Vagina (tissue), 2 donors: ENCODE measurements around the gene LRP2. TPM values are rescaled to one million over a fixed set of nuclear protein-coding genes. Genes with fewer than 3 reads are reported as not detected.

Experiments used
- DNase-seq, 2 donors: peaks; one replicate each; pipeline ENCODE4 v3.0.0-alpha.2; 2017; ENCODE audit errors: extremely low spot score in 2 of 2
- H3K27ac ChIP-seq: fragments of 200-600 bp; sonication (generic); one replicate; pipeline ENCODE4 v1.5.1; 2019
- H3K27me3 ChIP-seq: fragments of 200-600 bp; sonication (generic); one replicate; pipeline ENCODE4 v1.5.1; 2019
- H3K36me3 ChIP-seq, 2 donors: fragments of 200-600 bp; sonication (generic); one replicate each; pipeline ENCODE4 v1.5.1; 2017 to 2019
- H3K4me1 ChIP-seq: fragments of 200-600 bp; sonication (generic); one replicate; pipeline ENCODE4 v1.5.1; 2019
- H3K4me3 ChIP-seq, 2 donors: fragments of 200-600 bp; sonication (generic); 1 replicate in 1 of 2; 2 replicates in 1 of 2; pipeline ENCODE4 v1.5.1; 2016 to 2019
- H3K9me3 ChIP-seq: fragments of 200-600 bp; sonication (generic); one replicate; pipeline ENCODE4 v1.5.1; 2019
- POLR2A ChIP-seq, 2 donors: fragments of 450-650 bp; IDR thresholded peaks; one replicate each; pipeline ENCODE4 v1.6.1; 2017; ENCODE audit warnings: antibody characterized with exemption in 2 of 2, mild to moderate bottlenecking in 2 of 2, moderate library complexity in 2 of 2
- POLR2AphosphoS5 ChIP-seq, 2 donors: sonication (generic); formaldehyde crosslinking; IDR thresholded peaks; one replicate each; pipeline ENCODE4 v1.9.0; 2017; ENCODE audit warnings: antibody characterized with exemption in 2 of 2, mild to moderate bottlenecking in 2 of 2, low read depth in 1 of 2; ENCODE audit not compliant: insufficient read depth in 1 of 2
- intact Hi-C: fragments of 100-400 bp; cut with DNase I; formaldehyde crosslinking; loops from one replicate; pipeline ENCODE4 v1.15.1; 2023
- total RNA-seq: library from RNA; depleted of rRNA; stranded (reverse); fragments of >200 nt; gene quantifications from one replicate; pipeline ENCODE4 v1.2.3, GENCODE V29; 2016
- TF ChIP-seq, protein P1 (sequence below), 3 experiments: fragments of 450-650 bp in 2 of 3; fragments of 200-600 bp in 1 of 3; sonication (generic) in 1 of 3; IDR thresholded peaks; one replicate each; pipeline ENCODE4 v1.5.1; 2017 to 2019; ENCODE audit warnings: antibody characterized with exemption in 3 of 3, mild to moderate bottlenecking in 2 of 3, moderate library complexity in 2 of 3

Gene LRP2
- total RNA-seq, 1 donor from 2014 or later = not detected

DNA sequence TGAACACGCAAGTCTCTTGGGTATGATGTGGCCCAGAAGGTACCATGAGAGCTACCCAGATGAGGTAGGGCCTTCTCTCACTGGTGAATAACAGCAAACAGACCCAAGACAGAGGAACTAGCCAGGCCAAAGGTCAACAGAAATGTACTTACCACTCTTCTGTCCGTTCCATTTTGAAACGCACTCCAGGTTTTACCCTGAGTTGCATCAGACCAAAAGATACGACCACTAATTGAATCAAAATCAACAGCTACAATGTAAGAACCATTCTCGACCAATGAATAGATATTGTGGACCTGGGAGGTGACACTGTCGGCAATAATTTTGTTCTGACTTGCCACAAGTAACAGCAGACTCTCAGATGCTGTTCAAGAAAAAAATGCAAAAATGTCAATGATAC is 124.4 kb downstream of the LRP2 start:
- no peaks in the 10 kb centered on the region for H3K36me3 ChIP-seq
- intact Hi-C loops = no loop called here
- no peak overlapping the region for H3K4me3 ChIP-seq
- H3K27me3 ChIP-seq = no peaks in the 10 kb centered on the region
- H3K4me1 ChIP-seq = peaks cover 5% of the 10 kb centered on the region
- TF ChIP-seq, protein P1, sequence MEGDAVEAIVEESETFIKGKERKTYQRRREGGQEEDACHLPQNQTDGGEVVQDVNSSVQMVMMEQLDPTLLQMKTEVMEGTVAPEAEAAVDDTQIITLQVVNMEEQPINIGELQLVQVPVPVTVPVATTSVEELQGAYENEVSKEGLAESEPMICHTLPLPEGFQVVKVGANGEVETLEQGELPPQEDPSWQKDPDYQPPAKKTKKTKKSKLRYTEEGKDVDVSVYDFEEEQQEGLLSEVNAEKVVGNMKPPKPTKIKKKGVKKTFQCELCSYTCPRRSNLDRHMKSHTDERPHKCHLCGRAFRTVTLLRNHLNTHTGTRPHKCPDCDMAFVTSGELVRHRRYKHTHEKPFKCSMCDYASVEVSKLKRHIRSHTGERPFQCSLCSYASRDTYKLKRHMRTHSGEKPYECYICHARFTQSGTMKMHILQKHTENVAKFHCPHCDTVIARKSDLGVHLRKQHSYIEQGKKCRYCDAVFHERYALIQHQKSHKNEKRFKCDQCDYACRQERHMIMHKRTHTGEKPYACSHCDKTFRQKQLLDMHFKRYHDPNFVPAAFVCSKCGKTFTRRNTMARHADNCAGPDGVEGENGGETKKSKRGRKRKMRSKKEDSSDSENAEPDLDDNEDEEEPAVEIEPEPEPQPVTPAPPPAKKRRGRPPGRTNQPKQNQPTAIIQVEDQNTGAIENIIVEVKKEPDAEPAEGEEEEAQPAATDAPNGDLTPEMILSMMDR (IDR thresholded peaks at IDR 0.05) = no peak
- TF ChIP-seq POLR2A (IDR thresholded peaks at IDR 0.05) (no peak), POLR2AphosphoS5 (IDR thresholded peaks at IDR 0.05; ENCODE audit: insufficient read depth in 1 of 2, low read depth in 1 of 2) (no peak)
- no peak overlapping the region for H3K27ac ChIP-seq
- no peaks in the 10 kb centered on the region for H3K9me3 ChIP-seq
- DNase-seq = no peak

DNA sequence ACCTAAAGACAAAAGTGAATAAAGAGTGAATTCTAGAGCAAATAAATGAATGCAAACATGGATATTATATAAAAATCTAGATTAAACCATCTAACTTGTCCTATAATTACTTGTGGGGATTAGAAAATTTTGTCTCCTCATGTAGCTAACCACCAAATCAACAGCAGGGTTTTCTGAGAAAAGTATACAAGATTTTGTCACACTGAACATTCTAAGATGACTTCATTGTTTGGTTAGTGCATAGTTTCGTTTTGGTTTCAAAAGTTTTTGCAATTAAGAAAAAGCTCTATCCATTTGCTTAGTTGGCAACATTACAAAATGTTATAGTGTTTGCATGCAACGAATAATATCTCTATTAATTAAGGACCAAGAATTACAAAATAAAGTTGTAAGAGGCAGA is 125.0 kb downstream of the LRP2 start:
- Histone ChIP-seq H3K36me3 (no peaks in the 10 kb centered on the region), H3K27me3 (no peaks in the 10 kb centered on the region), H3K4me1 (peaks cover 5% of the 10 kb centered on the region), H3K27ac (no peak overlapping the region), H3K9me3 (no peaks in the 10 kb centered on the region), H3K4me3 (no peak overlapping the region)
- intact Hi-C loops = no loop called here
- no peak for DNase-seq
- TF ChIP-seq, protein P1 (IDR thresholded peaks at IDR 0.05) = no peak
- no peak for TF ChIP-seq POLR2A (IDR thresholded peaks at IDR 0.05)
- no peak for TF ChIP-seq POLR2AphosphoS5 (IDR thresholded peaks at IDR 0.05; ENCODE audit: insufficient read depth in 1 of 2, low read depth in 1 of 2)

DNA sequence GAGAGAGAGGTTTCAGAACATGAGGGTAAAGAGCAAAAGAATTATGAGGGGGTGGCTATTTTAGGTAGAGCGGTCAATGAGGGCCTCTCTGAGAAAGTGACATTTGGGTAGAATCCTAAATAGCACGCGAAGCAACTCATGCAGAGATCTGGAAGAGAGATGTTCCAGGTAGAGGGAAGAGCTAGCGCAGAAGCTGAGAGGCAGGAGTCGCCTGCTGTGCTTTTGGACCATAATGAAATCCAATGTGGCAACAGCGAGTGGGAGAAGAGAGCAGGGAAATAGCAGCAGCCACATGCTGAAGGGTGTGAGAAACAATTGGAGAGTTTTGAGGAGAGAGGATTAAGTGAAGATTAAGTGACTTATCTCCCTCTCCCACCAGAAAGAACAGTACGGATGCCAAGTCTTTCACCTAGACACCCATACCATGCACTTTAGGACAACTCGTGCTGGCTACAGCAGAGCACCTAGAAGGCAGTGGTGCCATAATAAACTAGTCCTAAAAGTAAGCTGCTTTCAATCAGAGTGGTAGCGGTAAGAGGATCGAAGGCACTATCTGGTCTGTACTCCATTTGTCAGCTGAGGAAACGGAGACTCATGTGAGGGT is 129.7 kb downstream of the LRP2 start:
- H3K4me1 ChIP-seq = peaks cover 2% of the 10 kb centered on the region
- H3K27me3 ChIP-seq = no peaks in the 10 kb centered on the region
- no peaks in the 10 kb centered on the region for H3K36me3 ChIP-seq
- TF ChIP-seq POLR2A (IDR thresholded peaks at IDR 0.05) (no peak), POLR2AphosphoS5 (IDR thresholded peaks at IDR 0.05; ENCODE audit: insufficient read depth in 1 of 2, low read depth in 1 of 2) (no peak)
- TF ChIP-seq, protein P1 (IDR thresholded peaks at IDR 0.05) = no peak
- no peaks in the 10 kb centered on the region for H3K9me3 ChIP-seq
- no peak for DNase-seq
- intact Hi-C loops = no loop called here
- H3K27ac ChIP-seq = no peak overlapping the region
- no peak overlapping the region for H3K4me3 ChIP-seq

DNA sequence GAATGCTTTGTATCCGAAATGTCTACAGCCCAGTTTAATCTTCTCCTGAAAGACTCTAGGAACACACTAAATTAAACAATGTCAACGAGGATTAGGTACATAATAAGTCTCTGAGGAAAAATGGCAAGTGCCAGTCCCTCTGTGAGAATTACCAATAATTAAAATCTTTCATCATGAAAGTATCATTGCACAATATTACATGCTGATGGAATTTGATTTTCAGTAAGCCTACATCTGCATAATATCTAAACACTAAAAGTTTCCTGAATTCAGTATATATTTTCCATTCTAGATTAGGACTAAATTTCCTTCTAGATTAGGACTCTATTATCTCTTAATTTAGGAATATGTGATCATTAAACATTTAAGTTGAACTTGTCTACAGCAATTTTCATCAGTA is 132.1 kb downstream of the LRP2 start:
- H3K27me3 ChIP-seq = no peaks in the 10 kb centered on the region
- TF ChIP-seq POLR2AphosphoS5 (IDR thresholded peaks at IDR 0.05; ENCODE audit: insufficient read depth in 1 of 2, low read depth in 1 of 2) = no peak
- TF ChIP-seq POLR2A (IDR thresholded peaks at IDR 0.05) = no peak
- TF ChIP-seq, protein P1 (IDR thresholded peaks at IDR 0.05) = no peak
- no peak overlapping the region for H3K27ac ChIP-seq
- no peaks in the 10 kb centered on the region for H3K4me1 ChIP-seq
- no peaks in the 10 kb centered on the region for H3K36me3 ChIP-seq
- intact Hi-C loops = no loop called here
- no peaks in the 10 kb centered on the region for H3K9me3 ChIP-seq
- H3K4me3 ChIP-seq = no peak overlapping the region
- no peak for DNase-seq

DNA sequence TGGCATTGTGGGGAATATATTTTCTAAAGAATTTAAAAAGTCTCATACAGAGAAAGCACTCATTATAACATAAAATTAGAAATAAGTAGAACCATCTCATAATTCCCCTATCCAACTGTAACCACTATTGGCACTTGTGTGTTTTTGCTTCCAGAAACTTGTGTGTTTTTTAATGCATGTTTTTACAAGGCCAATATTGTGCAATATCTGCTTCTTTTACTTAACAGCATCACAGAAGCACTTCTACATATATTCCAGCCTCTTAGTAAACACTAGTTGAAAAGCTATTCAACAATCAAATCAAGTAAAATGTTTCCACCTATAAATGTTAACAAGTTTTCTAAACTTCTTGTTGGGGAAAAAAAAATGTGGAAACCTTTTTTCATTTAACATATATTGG is 132.7 kb downstream of the LRP2 start:
- Histone ChIP-seq H3K27ac (no peak overlapping the region), H3K36me3 (no peaks in the 10 kb centered on the region), H3K27me3 (no peaks in the 10 kb centered on the region), H3K4me1 (no peaks in the 10 kb centered on the region), H3K9me3 (no peaks in the 10 kb centered on the region), H3K4me3 (no peak overlapping the region)
- no peak for DNase-seq
- intact Hi-C loops = no loop called here
- TF ChIP-seq POLR2A (IDR thresholded peaks at IDR 0.05) (no peak), POLR2AphosphoS5 (IDR thresholded peaks at IDR 0.05; ENCODE audit: insufficient read depth in 1 of 2, low read depth in 1 of 2) (no peak)
- TF ChIP-seq, protein P1 (IDR thresholded peaks at IDR 0.05) = no peak
